Raji (cell line): ENCODE results near the gene MAML3.

Experiments used
- POLR2A ChIP-seq: IDR thresholded peaks from 2 replicates; pipeline ENCODE4 v1.6.1; 2011; ENCODE audit warnings: low read depth, low read length, control low read depth; ENCODE audit not compliant: insufficient read depth

The MAML3 gene

DNA sequence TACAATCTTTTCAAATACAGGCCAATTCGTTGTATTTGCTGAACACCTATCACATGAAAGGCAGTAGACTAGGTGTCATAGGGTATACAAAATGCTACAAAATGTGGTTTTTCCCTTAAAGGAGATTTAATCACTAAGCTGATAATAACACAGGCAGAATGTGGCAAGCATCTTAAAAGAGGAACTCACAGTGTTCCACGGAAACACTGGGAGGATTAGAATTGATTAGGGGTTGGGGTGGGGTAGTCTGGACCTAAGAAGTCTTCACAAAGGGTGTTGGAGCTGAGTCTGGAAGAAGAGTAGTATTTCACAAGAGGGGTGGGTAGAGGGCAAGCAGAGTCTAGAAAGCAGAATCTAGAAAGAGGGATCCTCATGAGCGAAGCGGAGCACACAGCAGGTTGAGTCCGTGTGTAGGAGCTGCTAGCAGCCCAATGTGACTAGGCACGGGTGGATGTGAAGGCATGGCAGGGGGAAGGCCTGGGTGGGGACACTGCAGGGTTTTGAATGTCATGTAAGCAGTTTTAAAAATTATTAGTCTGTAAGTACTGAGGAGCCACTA lies 364.8 kb downstream of the MAML3 start:
- TF ChIP-seq POLR2A = no peak

DNA sequence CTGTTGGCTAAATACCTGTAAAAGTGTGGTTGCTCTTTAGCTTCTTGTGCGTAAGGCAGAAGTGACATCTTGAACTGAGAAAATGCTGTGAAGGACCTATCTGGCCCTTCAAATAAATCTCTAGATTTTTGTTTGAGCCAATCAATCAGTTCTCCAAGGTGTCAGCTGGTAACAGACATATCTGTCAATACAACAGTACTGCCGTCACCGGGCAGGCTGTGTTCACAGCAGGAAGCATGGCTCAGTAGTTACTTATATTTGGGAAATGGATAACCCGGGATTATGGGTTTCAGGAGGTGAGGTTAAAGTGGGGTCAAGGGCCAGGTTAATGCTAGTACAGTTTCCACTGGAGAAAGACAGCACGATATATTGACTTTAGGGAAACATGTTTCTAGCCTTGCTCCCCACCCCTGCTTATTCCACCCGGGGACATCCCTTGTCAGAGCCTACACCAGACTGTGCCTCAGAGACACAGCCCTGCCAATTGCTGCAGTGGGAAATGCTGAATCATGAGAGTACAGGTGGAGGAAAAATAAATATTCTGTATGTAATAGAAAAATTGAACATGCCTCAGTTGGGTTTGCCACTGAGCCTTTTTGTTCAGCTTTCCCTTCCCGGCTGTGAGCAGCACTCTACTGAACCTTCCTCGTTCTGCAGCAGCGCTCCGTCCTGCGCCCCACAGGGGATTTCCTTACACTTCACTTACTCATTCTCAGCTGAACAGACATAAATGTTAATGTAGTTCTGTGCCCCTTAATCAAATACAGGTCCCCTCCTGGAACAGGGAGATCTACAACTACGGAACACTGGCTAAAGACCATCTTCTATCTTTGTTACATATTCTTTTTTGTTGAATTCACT lies 367.3 kb downstream of the MAML3 start:
- no peak for TF ChIP-seq POLR2A

- no peak for TF ChIP-seq POLR2A
These were observed 368.6 kb downstream of the MAML3 start for GRCh38 chr4:139785356-139785755.

GRCh38 chr4:139783741-139784484 lies 370.1 kb downstream of the MAML3 start:
- no peak for TF ChIP-seq POLR2A

DNA sequence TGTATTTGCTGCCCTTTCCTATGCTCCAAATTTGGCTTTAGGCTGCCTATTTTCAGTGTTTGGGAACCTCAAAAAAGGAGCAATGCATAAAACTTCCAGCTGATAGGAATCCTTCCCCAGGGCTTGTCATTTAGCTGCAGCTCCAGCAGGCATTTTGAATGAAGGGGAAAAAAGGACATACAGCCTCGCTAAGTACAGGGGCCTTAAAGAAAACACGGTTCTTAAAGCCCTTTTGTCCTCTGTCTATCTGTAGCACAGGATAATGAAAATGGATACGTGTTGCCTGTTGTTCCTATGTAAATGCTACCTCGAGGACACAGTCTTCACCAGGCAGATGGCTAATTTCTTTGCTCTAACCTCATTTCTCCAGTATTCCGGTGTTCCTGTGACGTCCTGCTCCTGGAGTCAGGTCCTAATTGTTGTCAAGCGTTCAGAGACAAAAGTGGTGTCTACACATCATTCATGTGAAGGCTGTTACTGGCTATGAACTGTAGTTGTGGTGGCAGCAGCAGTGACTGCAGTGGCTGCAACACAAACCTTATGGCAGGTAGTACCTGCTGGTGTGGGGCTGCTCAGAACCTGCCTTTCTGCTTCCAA lies 371.0 kb downstream of the MAML3 start:
- no peak for TF ChIP-seq POLR2A

DNA sequence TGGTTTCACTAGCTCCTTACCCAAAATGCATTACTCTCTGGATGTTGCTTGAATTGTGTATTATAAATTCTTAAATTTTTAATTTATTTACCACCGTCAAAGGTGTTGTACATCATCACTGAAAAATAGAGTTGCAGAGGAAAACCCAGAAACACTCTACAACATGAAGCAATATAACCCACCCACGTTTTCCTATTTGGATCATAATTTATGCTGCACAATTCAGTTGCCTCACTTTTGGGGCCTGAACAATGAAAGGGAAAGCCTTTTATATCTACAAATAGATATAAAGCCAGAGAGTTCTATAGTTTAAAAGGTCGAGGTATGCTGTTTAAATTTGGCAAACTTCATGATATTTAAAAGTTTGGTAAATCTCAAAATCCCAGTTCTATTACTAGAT lies 372.9 kb downstream of the MAML3 start:
- no peak for TF ChIP-seq POLR2A

GRCh38 chr4:139779691-139780090 lies 374.3 kb downstream of the MAML3 start:
- no peak for TF ChIP-seq POLR2A

DNA sequence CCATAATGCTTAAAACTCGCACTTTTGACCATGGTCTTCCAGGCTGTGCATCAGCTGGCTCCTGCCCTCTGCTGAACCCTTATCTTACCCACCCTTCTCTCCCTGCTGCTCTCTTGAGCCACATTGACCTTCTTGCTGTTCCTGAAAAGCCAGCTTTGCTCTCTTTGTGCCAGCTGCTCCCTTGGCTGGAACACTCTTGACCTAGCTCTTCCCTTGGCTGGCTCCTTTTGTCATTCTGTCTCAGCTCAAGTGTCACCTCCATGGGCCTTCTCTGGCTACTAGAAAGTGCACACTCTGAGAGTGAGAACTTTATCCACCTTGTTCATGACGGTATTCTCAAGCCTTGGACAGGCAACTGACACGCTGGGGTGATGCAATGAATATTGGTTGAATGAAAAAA lies 376.2 kb downstream of the MAML3 start:
- no peak for TF ChIP-seq POLR2A

GRCh38 chr4:139776235-139776634 lies 377.7 kb downstream of the MAML3 start:
- no peak for TF ChIP-seq POLR2A

DNA sequence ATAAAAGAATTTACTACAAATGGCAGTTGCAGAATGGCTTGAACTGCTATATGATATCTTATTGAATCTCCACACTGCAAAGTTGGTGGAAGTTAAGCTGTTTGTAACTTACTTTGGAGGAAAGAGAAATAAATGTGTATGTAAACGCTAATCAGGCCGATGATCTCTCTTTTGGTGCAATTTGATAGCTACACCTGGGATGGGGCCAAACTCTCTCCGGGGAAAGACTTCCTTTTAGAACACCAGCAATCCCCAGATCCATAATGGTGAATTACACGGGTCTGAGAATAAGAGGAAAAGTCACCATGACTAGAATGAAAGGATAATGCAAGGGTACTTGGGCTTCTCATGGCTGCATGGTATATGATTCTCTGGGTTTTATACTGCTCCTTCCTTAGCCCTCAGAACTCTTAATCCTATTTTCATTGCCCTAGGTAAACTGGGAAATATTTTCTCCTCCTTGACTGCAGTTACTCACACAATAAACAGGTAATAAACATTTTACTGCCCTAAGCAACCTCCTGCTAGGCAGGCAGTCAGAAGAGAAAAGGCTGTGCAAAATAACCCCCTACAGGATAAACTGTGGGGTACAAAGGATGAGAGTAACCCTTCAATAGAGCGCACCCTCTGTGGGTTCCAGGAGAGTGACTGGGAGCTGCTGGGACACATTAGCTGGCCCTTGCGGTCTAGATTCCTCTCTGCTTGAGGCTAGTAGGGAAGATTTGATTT lies 379.1 kb downstream of the MAML3 start:
- TF ChIP-seq POLR2A = no peak

DNA sequence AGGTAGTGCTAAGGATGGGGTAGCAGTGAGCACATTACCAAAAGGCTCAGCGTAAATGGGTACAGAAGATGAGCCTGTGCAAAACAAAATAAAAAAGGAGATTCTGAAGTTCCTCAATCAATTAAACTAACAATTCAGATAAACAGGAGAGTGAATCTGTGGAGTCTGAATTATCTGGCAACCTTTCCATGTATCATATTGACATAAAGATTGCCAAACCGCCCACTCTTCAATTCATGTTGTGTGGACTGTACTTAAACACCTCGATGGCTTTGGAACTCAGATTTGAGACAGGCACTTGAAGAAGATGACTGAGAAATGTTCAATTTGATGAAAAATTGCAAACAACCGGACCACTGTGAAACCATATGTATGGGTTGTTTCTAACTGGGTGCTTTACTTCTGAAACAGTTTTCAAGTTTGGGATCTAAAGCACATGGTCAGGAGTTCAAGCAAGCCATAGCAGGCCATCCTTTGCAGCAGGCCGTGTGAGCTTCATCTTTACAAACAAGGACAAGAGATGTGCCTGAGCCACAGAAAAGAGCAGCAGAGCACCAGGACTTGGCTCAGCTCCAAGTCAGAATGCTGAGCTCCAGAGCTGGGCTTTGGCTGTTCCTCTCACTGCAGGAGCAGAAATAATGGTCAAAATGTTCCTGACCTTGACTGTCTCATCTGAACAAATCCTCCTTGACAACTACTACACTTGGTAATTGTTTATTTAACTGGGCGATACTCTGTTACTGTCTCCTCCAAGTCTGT lies 380.2 kb downstream of the MAML3 start:
- no peak for TF ChIP-seq POLR2A

- no peak for TF ChIP-seq POLR2A
These were observed 383.6 kb downstream of the MAML3 start for GRCh38 chr4:139770361-139770760.

GRCh38 chr4:139769364-139769763 lies 384.6 kb downstream of the MAML3 start:
- no peak for TF ChIP-seq POLR2A

DNA sequence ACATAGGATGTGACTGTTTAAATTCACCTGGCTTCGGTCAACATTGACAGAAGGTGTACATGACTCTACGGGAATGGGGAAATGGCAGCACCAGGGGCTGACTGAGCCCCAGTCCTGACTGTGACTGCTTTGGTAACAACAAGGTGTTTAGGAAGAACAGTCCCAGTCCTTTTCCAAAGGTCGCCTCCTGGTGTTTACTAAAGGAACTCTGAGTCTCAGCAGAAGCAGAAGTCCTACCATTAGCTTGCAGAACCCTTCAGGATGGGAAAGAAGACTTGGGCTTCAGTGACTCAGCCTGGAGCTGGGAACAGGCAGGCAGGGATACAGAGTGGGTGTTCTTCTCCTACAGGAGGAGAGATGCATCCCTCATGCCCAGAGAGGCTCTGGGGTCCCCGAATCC lies 385.1 kb downstream of the MAML3 start:
- no peak for TF ChIP-seq POLR2A
